ENCODE measurements around the gene RTP5.

The RTP5 gene

GRCh38 chr2:241843321-241844065 lies 26.0 kb upstream of the RTP5 start:
- no peak for DNase-seq (ENCODE audit: low read depth in 3 of 3, low spot score in 1 of 3)

GRCh38 chr2:241844066-241844728 lies 25.3 kb upstream of the RTP5 start:
- DNase-seq (ENCODE audit: low read depth in 3 of 3, low spot score in 1 of 3) = peak; percentile 63 to 75 (median 70)

GRCh38 chr2:241844831-241845578 lies 24.5 kb upstream of the RTP5 start:
- DNase-seq (ENCODE audit: low read depth in 3 of 3, low spot score in 1 of 3) = no peak

- DNase-seq (ENCODE audit: low read depth in 3 of 3, low spot score in 1 of 3) = no peak
These were observed 23.1 kb upstream of the RTP5 start for GRCh38 chr2:241846406-241846805.

- DNase-seq (ENCODE audit: low read depth in 3 of 3, low spot score in 1 of 3) = no peak
These were observed 20.5 kb upstream of the RTP5 start for GRCh38 chr2:241848761-241849615.

GRCh38 chr2:241849616-241850543 lies 19.6 kb upstream of the RTP5 start:
- DNase-seq (ENCODE audit: low read depth in 3 of 3, low spot score in 1 of 3) = no peak

- DNase-seq (ENCODE audit: low read depth in 3 of 3, low spot score in 1 of 3) = no peak
These were observed 18.8 kb upstream of the RTP5 start for GRCh38 chr2:241850544-241851324.

GRCh38 chr2:241851325-241852115 lies 18.0 kb upstream of the RTP5 start:
- no peak for DNase-seq (ENCODE audit: low read depth in 3 of 3, low spot score in 1 of 3)

- no peak for DNase-seq (ENCODE audit: low read depth in 3 of 3, low spot score in 1 of 3)
These were observed 17.2 kb upstream of the RTP5 start for GRCh38 chr2:241852116-241852980.

- no peak for DNase-seq (ENCODE audit: low read depth in 3 of 3, low spot score in 1 of 3)
These were observed 16.4 kb upstream of the RTP5 start for GRCh38 chr2:241852981-241853631.

GRCh38 chr2:241853651-241854341 lies 15.7 kb upstream of the RTP5 start:
- DNase-seq (ENCODE audit: low read depth in 3 of 3, low spot score in 1 of 3) = no peak

GRCh38 chr2:241854342-241855244 lies 14.9 kb upstream of the RTP5 start:
- no peak for DNase-seq (ENCODE audit: low read depth in 3 of 3, low spot score in 1 of 3)

- DNase-seq (ENCODE audit: low read depth in 3 of 3, low spot score in 1 of 3) = no peak
These were observed 14.2 kb upstream of the RTP5 start for GRCh38 chr2:241855245-241855887.

GRCh38 chr2:241855888-241856422 lies 13.6 kb upstream of the RTP5 start:
- DNase-seq (ENCODE audit: low read depth in 3 of 3, low spot score in 1 of 3) = no peak
